Measurements from ENCODE around the gene IGFN1.

Gene IGFN1

DNA sequence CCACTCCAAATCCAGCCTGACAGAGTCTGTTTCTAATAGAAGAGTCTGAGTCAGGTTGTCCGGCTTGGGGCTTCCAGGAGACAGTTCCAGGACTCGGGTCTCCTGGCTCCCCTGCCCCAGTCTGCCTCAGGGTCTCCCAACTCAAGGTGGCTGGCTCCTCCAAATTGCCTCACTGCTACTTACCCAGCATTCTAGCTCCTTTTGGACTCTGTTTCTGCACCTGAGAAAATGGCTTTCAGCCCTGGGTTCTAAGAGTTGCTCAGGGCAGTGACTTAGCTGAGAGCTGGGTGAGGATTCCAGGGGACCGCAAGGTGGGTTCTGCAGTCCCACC lies 5.5 kb upstream of the IGFN1 start:
- DNase-seq (ENCODE audit: low spot score): no peak

- no peak for DNase-seq (ENCODE audit: low spot score)
Measured at GRCh38 chr1:201185527-201186128, 5.0 kb upstream of the IGFN1 start.

DNA sequence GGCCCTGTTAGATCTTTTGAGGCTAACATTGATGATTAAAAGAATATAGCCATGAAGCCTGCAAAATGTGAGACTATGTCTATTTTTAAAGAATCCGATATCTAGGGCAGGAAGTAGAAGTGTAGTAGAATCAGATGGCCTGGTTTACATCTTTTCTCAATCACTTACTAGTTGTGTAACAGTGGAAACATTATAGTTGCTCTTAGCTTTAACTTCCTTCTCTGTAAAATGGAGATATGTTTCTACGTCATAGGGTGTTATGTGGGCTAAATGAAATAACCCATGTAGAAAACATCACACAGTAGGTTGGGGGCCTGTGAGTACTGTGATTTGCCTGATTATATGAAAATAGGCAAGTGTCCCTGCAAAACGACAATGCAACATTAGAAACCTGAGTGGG lies 4.4 kb upstream of the IGFN1 start:
- DNase-seq (ENCODE audit: low spot score): no peak

- DNase-seq (ENCODE audit: low spot score): no peak
Measured at GRCh38 chr1:201189085-201189484, 1.5 kb upstream of the IGFN1 start.

DNA sequence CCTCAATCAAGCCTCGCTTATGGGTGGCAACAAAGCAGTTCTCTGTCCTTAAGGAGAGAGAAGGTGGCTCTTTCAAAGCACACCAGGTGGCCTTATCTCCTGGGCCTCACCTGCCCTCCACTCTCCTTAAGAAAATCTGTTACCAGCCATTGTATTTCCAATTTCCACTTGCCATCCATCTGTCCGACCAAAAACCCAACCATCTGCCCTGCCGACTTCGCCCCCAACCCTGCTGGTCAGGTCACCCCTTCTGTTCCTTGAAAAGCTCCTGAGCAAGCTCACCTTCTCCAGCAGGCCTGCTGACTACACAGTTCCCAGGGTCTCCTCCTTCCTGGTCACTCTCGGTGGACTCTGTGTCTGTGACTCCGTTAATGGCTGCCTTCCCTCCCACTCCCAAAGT lies 619 bp upstream of the IGFN1 start:
- no peak for DNase-seq (ENCODE audit: low spot score)

GRCh38 chr1:201191653-201192260 lies 1.1 kb downstream of the IGFN1 start:
- no peak for DNase-seq (ENCODE audit: low spot score)

GRCh38 chr1:201192261-201192788 lies 1.7 kb downstream of the IGFN1 start:
- no peak for DNase-seq (ENCODE audit: low spot score)

DNA sequence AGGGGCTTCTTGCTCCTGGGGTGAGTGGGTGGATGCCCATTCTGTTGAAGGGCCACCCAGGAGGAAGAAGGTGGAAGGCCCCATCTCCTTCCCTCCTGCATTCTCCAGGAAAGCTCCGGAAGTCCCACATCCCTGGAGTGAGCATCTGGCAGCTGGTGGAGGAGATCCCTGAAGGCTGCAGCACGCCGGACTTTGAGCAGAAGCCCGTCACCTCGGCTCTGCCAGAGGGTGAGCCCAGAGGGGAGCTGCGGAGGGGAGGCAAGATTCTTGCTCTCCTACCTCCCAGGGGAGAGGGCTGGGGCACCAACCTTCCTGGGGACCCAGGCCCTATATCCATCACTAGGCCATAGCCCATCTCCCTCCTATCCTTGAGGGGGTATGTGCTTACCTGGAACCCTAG lies 3.4 kb downstream of the IGFN1 start:
- DNase-seq (ENCODE audit: low spot score): no peak

- DNase-seq (ENCODE audit: low spot score): no peak
Measured at GRCh38 chr1:201198598-201198997, 8.0 kb downstream of the IGFN1 start.

GRCh38 chr1:201205036-201205435 lies 14.4 kb downstream of the IGFN1 start:
- no peak for DNase-seq (ENCODE audit: low spot score)

GRCh38 chr1:201206176-201206575 lies 15.6 kb downstream of the IGFN1 start:
- DNase-seq (ENCODE audit: low spot score): no peak

GRCh38 chr1:201207046-201207445 lies 16.4 kb downstream of the IGFN1 start:
- no peak for DNase-seq (ENCODE audit: low spot score)

DNA sequence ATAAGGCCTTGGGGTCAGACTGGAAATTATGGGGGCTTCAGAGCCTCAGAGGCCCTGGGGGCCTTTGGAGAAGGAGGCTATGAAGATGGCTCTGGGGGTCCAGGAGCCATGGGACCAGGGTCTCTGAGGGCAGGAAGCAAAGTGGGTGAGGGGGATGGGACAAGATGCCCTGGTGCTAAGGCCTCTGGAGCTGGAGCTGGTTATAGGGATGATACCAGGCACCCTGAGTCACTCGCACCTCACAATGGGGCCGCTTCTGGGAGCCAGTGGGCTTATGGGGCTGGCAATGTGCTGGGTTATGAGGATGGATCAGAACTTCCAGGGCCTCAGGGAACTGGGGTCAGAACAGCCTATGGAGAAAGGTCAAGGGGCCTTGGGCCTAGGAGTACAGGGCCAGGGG lies 17.6 kb downstream of the IGFN1 start:
- no peak for DNase-seq (ENCODE audit: low spot score)

- no peak for DNase-seq (ENCODE audit: low spot score)
Measured at GRCh38 chr1:201212056-201212455, 21.4 kb downstream of the IGFN1 start.

- no peak for DNase-seq (ENCODE audit: low spot score)
Measured at GRCh38 chr1:201212461-201213055, 21.9 kb downstream of the IGFN1 start.

DNA sequence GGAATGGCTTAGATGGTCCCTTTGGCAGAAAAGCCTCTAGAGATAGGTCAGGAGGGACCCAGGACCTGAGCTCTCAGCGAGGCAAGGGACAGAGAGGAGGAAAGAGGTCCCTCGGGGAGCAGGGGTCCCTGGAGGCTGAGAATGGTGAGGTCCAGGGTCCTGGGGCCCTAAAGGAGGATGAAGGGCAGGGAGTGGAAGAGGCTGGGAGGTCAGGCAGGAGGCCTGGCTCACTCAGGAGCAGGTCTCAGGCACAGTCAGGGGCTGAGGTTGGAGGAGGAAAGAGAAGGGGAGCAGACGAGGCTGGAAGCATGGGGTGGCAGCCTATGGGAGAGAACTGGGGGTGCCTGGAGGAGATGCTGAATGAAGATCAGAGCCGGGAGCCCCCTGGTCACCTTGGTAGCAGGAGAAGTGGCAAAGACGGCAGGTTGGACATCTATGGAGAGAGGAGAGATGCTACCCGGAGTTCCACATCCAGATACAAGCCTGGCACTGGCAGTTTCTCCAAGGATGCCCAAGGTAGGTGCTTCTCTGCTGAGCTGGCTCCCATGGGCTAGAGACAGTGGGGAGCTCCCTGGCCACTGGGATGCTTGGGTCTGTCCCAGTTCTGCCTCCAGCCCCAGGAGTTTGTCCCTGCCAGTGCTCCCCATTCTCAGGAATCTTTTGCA lies 22.6 kb downstream of the IGFN1 start:
- DNase-seq (ENCODE audit: low spot score): no peak

DNA sequence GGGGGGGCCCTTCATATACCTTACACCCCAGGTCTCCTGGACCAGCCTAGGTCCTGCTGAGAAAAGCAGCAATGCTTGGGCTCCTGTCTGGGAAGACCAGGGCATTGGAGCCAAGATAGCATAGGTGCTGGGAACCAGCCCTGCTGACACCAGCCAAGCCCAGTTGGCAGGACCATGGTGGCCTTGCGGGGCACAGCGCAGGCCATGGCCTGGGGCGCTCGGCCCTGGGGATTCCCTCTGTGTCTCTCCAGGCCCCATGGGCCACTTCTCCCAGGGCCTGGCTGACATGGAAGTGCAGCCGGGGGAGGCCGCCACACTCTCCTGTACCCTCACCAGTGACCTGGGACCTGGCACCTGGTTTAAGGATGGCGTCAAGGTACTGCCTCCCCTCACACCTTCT lies 23.3 kb downstream of the IGFN1 start:
- no peak for DNase-seq (ENCODE audit: low spot score)

DNA sequence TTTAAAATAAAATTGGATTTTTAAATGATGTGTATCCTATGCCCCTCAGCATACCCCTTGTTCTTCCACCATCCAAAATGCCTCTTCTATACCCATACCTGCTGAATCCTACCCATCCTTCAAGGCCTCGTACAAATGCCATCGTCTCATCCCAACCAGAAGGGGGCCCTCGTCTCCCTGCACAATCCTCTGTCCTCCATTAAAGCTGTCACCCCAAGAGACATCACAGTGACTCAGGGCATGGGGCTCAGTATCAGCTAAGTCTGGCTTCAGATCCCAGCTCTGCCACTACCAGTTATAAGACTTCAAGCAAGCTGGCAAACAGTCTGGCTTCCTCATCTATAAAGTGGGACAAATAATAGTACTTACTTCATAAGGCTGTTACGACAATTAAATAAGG lies 23.8 kb downstream of the IGFN1 start:
- DNase-seq (ENCODE audit: low spot score): no peak

DNA sequence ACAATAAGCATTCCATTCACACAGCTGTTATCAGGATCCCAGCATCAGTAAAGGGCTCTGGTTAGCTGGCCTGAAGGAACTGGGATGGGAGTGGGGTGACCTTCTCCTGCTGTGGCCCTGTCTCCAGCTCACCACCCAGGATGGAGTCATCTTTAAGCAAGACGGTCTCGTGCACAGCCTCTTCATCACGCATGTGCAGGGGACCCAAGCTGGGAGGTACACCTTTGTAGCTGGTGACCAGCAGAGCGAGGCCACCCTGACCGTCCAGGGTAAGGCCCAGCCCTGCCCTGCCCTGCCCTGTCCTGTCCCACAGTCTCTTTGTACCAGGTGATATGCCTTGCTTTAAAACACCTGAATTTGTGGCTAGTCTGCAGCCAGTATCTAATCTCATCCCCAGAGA lies 24.3 kb downstream of the IGFN1 start:
- DNase-seq (ENCODE audit: low spot score): no peak

DNA sequence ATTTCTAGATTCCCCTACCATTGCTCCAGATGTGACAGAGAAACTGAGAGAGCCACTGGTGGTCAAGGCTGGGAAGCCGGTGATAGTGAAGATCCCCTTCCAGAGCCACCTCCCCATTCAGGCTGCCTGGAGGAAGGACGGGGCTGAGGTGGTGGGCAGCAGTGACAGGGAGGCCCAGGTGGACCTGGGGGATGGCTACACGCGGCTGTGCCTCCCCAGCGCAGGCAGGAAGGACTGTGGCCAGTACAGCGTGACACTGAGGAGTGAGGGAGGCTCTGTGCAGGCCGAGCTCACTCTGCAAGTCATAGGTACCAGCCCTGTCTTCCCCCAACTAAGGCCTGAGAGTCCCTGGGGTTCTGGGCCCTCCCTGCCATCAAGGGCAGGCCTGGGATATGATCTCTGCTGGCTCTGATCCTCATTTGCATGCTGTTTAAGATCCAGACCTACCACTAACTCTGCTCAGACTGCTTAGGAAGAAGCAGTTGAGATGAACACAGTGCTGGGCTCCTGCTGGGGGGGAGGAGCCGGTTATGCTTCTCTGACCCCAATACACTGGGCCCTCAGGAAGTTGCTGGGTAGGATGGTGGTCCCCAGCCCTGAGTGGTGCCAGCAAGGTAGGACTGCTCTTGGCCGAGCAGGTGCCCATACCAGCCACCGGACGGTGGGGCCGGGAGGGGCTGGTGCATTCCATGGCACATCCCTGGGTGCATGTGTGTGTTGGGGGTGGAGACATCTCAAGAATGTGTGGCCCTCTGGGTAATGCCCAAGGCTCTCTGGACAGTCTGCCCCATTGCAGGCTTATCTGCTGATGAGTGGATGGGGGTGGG lies 25.1 kb downstream of the IGFN1 start:
- DNase-seq (ENCODE audit: low spot score): peak; percentile 26

DNA sequence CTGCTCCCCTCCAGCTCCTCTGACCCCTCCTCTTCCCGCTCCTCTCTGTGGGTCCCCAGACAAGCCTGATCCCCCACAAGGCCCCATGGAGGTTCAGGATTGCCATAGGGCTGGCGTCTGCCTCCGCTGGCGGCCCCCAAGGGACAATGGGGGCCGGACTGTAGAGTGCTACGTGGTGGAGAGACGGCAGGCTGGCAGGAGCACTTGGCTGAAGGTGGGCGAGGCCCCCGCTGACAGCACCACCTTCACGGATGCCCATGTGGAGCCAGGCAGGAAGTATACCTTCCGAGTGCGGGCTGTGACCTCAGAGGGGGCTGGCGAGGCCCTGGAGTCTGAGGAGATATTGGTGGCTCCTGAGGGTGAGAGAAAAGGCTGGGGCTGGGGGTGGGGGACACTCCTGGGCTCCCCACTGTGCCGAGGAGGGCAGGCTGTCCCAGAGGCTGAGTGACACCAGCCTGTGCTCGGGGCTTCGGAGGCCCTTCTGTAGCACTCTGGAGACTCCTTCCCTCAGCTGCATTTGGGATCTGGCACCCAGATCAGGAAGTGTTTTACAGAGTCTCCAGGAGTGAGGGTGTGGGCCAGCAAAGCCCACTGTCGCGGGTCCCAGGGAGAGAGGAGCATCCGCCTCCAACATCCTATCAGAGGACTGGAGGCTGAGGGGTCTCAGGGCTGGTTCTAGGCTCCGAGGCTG lies 25.9 kb downstream of the IGFN1 start:
- DNase-seq (ENCODE audit: low spot score): peak; percentile 58

GRCh38 chr1:201217146-201217545 lies 26.5 kb downstream of the IGFN1 start:
- peak; percentile 45 for DNase-seq (ENCODE audit: low spot score)
